OCI-LY1 (cell line): ENCODE measurements around the gene POU2F2.

ENCODE experiments used
- EZH2 ChIP-seq: fragments of 200-600 bp; sonication (generic), shearing (Covaris generic); IDR thresholded peaks from 2 replicates; pipeline ENCODE4 v1.8.0; 2017; ENCODE audit warnings: borderline replicate concordance, mixed run types, mild to moderate bottlenecking, antibody characterized with exemption, low read length, moderate library complexity, mixed read lengths
- TF ChIP-seq, protein P1 (sequence below): fragments of 200-600 bp; sonication (generic), shearing (Covaris generic); IDR thresholded peaks from 2 replicates; pipeline ENCODE4 v1.5.1; 2017; ENCODE audit warnings: mild to moderate bottlenecking, antibody characterized with exemption, low read length, moderate library complexity, mixed read lengths

DNA sequence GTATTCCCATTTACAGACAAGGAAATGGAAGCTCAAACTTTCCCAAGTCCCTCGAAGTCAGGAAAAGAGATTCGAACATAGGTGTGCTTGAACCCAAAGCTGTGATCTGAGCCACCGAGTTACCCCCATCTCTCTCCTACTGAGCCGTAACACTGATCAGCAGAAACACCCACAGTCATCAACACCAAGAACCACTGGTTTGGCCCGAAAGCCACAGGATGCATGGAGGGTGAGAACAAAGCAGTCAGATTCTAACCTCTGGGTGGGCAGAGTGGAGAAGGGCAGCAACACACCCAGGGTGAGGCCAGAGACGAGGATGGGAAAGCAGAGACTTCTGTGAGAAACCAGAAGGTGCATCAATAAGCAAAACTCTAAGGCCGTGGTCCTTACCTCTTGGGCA lies 27.7 kb upstream of the POU2F2 start:
- TF ChIP-seq EZH2, result no peak
- TF ChIP-seq, protein P1, sequence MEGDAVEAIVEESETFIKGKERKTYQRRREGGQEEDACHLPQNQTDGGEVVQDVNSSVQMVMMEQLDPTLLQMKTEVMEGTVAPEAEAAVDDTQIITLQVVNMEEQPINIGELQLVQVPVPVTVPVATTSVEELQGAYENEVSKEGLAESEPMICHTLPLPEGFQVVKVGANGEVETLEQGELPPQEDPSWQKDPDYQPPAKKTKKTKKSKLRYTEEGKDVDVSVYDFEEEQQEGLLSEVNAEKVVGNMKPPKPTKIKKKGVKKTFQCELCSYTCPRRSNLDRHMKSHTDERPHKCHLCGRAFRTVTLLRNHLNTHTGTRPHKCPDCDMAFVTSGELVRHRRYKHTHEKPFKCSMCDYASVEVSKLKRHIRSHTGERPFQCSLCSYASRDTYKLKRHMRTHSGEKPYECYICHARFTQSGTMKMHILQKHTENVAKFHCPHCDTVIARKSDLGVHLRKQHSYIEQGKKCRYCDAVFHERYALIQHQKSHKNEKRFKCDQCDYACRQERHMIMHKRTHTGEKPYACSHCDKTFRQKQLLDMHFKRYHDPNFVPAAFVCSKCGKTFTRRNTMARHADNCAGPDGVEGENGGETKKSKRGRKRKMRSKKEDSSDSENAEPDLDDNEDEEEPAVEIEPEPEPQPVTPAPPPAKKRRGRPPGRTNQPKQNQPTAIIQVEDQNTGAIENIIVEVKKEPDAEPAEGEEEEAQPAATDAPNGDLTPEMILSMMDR, result no peak
